H1 (cell line): ENCODE measurements around the gene BRCA2.

Experiments
- EZH2 ChIP-seq: fragments of 200-600 bp; sonication (generic); IDR thresholded peaks from 2 replicates; pipeline ENCODE4 v1.7.1; 2012; ENCODE audit warnings: low read depth, mild to moderate bottlenecking, moderate library complexity, low read length, inconsistent platforms; ENCODE audit not compliant: severe bottlenecking
- TBP ChIP-seq: IDR thresholded peaks from 2 replicates; pipeline ENCODE4 v1.6.1; 2011; ENCODE audit warnings: low read depth, low read length, improper control_type of control experiment

GRCh38 chr13:32272021-32272683 is 43.2 kb upstream of the BRCA2 start:
- TF ChIP-seq EZH2 (no peak), TBP (no peak)
